NCI-H1930 (cell line): ENCODE results near the gene KRT23.

Experiments used
- DNase-seq, 2 experiments: peaks; one replicate each; lab custom pipeline; 2025; lab: John Stamatoyannopoulos, UW

The KRT23 gene

GRCh38 chr17:40909755-40910154, 27.7 kb downstream of the KRT23 start:
- DNase-seq: no peak

DNA sequence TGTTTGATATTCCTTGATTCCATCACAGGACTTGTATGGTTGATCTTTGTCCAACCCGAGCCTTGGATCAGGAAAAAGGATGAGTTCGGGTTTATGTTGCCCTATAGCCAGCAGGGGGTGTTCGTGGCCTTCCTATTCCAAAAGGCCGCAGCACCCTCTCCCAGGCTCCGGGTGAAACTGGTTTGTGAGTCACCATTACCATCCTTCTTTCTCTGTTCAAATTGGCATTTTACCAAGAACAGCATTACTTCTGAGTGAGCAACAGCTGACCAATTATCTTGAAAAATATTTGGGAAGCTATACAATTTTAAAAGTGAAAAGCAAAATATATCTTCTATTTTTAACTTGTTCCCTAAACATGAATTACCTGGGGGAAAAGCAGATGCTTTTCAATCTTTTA, 28.1 kb downstream of the KRT23 start:
- DNase-seq: peak; percentile 20 to 56

DNA sequence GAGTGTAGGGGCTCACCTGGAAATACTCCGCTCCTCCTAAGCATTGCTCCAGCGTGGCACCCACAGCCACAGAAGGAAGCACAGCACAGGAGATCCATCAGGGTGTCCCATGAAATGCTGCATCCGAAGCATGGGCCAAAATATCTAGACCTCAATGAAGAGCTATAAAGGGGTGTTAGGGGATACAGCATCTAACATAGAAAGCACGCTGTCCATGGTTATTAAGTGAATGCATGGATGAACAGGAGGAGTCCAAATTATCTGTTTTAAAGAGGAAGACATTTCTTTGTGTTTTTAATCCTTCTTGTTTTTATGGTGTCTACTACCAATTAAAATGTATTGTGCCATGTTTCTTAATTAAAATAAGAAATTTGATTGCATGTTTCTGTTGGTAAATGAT, 30.8 kb downstream of the KRT23 start:
- no peak for DNase-seq

DNA sequence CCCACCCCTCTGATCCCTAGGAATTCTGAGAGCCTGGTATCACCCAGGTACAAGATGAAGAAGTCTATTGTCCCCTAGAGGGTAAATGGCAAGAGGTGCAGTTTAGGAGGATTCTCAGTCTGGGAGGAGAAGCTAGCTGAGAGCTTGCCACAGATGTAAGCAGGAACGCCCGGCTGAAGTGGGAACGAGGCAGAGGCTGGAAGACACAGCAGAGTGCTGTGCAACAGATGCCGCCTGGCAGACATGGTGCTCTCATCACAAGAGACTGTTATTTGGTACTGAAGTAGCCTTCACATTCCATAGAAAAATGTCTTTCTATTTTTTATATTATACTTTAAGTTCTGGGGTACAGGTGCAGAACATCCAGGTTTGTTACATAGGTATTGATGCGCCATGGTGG, 32.1 kb downstream of the KRT23 start:
- DNase-seq: no peak

GRCh38 chr17:40903129-40903847, 34.2 kb downstream of the KRT23 start:
- no peak for DNase-seq

DNA sequence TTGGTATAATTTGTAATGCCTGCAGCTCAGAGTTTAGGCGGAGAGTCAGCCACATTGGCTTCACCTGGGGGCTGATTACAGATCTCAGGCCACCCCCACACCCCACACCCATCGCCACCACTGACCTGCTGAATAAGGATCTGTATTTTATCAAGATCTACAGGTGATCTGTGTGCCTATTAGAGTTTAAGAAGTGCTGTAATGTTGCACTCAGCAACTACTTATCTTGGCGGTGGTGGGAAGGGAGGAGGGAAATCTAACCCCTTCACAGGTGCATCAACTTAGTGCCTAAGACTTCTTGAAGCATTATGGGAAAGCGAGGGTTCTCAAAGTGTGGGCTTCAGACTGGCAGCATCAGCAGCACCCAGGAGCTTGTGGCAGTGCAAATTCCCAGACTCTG, 34.9 kb downstream of the KRT23 start:
- no peak for DNase-seq

DNA sequence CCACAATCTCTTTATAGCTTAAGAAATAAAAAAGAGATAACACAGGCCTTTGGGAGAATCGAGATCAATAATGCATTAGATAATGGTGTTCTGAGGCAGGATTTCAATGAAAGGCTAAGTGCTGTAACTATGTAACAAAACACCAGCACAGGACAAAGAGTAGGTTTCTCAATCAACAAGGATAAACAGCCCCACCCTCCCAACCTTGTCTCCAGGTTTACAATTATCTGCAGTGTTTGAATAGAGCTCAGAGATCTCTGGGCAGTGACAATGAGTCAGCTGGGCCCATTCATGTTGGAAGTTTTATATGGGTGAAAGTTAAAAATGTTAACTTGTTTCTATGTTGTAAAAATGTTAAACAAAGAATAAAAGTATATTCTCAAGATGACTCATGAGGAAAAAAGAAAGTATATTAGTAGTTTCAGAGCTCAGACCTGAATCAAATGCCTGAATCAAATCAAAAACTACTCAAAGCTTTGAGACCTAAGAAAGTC, 35.4 kb downstream of the KRT23 start:
- DNase-seq: peak; percentile 20 to 63

- no peak for DNase-seq
Measured at GRCh38 chr17:40900809-40901356, 36.6 kb downstream of the KRT23 start.

DNA sequence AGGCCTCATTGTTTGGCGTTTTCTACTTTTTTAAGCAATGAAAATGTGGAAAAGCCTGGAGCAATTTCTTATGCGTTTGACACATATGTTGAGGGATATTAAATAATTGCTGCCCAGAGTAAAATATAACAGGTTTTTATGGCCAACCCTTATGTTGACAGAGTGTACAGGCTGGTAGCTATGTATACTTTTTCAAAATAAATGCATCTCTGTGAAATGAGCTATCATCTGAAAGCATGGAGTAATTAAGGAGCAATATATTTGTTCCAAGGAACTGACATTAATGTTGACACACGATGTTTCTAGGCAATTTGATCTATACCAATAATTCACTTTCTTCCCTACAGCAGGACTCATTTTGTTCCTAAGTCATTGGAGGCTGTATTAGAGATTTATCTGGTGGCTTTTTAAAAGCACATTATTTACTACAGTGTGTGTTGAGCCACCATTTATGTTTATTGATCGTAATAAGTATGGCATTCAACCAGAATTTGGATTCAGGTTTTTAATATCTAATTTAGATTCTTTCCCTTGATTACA, 40.5 kb downstream of the KRT23 start:
- no peak for DNase-seq

DNA sequence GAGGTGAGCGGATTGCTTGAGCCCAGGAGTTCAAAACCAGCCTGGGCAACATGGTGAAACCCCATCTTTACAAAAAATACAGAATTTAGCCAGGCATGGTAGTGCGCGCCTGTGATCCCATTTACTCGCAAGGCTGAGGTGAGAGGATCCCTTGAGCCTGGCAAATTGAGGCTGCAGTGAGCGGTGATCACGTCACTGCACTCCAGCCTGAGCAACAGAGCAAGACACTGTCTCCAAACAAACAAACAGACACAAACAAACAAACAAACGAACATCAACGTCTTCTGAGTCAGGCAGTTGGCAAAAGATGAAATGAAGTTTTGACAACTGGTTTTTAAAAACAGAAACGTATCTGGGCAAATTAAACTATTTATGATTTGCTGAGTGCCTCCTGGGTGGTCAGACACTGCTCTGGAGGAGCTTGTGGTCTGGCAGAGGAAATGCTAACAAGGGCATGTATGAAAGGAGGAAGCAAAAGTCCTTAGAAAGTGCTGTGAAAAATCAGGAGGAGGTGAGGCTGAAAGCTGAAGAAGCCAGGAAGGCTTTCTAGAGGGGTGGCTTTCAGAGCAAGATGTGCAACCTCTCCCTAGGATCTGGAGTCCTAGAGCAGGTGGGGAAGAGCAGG, 42.2 kb downstream of the KRT23 start:
- DNase-seq: no peak

DNA sequence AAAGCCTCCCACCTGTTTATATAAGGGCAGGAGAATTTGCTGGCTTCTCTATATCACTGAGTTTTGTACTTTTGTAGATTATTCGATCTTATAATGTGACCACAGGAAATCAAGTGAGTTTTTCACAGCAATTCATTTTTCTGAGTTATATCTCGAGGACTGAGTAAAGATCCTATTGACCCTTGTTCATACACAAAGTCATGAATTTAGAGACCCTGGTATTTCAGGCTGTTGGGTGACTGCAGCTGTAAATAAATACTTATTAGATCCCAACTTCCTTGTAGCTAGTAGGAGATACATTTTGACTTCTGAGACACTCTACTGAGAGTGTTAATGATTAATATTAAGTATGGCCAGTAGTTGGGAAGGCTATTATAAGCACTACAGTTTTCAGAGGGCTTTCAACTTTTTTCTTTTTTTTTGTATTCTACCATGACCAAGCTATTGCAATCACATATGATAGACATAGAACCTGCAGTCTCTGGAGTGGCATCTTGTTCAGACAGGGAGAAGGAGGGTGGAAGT, 49.2 kb downstream of the KRT23 start:
- no peak for DNase-seq

DNA sequence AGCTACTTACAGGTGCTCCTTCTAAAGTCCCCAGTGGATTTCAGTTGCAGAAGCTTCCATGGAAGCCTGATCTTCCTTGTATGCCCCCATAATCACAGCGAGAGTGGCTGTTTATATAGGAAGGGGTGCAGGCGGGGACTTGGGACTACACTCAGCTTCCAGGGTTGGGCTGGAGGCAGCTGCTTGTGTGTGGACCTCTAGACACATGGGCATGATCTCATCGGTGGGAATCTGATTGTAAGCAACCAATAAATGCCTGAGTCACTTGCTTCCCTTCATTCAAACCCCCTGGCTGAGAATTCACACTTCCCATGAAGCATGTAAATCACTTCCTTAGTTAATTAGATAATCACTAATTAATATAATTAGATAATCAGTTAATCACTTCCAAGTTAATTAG, 51.4 kb downstream of the KRT23 start:
- DNase-seq: peak in 1 of 2 experiments; percentile 2

DNA sequence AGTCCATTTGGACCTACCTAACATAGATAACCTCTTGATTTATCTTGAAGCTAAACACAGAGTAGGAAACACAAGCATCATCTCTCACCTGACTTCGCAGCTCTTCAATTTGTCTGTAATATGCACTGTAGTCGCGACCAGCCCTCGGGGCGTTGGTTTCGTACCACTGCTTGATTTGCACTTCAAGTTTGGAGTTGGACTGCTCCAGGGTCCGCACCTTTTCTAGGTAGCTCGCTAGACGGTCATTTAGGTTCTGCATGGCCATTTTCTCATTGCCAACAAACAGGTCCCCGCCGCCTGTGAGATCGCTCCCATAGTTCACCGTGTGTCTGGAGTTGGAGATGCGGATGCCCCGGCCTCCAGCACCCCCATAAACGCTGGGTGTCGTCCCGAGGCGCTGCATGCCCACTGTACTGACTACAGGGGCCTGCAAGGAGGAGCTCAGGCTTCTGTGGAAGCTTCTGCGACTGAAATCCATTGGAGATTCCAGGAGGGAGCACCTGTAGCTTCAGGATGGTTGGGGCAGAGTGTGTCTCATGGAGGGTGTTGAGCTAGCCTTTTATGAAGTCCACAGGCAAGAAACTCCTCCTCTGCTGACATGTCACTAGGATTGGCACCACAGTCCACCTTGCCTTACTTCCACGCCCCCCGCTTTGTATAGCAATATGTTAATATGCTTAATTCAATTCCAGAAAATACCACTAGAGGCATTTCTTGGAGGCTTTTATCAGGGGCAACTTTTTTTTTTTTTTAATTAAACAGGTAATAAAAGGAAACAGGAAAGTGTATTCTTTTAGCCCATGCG, 52.5 kb downstream of the KRT23 start, which contains the start of gene KRT20:
Gene KRT20 (minus strand): TSS at position 535 of the 805 bp plus-strand sequence. CDS start 57 bp downstream, at position 478.
- no peak for DNase-seq

- DNase-seq: no peak
Measured at GRCh38 chr17:40883626-40884334, 53.7 kb downstream of the KRT23 start.

- no peak for DNase-seq
Measured at GRCh38 chr17:40883031-40883430, 54.4 kb downstream of the KRT23 start.

DNA sequence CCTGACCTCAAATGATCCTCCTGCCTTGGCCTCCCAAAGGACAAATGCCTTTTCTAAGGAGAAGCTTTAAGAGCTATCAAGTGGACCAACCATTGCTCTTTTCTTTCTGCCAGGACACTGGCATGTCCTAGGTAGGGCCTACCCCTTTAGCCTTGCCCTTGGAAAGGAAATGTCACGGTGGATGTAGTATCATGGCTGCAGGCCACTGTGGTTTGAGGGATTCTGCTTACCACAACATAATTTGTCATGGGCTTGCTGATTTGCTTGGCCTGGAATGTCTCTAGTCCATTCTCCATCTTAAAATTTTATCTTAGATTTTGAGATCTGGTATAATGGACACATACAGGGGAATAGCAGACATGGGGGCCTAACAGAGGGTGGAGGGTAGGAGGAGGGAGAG, 58.4 kb downstream of the KRT23 start:
- no peak for DNase-seq

DNA sequence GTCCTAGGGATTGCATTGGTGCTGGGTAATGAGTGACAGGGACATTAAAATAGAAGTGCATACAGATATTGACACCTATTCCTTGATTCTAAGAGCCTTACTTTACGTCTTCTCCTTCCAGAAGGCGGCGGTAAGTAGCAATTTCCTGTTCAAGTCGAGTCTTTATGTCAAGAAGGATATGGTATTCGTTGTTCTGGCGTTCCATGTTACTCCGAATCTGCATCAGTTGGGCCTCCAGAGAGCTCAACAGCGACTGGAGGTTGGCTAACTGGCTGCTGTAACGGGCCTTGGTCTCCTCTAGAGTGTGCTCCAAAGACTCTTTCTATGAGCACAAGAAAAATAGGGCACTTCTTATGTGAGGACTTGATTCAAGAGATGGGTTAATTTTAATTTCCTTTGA, 59.4 kb downstream of the KRT23 start:
- DNase-seq: no peak

DNA sequence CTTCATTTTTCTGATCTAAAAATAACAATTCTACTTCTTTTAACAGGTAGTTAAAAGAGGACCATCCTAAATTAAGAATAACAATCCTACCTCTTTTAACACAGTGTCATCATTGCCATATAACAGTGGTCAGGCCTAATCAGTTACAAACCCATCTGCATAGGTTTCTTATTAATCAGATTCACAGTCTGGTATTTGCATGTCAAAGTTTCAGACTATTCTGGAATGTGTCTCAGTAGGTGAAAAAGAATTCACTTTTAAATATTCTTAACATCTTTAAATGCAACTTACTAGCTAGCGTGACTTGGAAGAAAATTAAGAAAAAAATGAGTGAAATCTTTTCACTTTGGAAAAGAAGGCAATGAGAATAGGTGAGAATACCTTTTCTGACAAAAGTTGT, 63.6 kb downstream of the KRT23 start:
- no peak for DNase-seq

DNA sequence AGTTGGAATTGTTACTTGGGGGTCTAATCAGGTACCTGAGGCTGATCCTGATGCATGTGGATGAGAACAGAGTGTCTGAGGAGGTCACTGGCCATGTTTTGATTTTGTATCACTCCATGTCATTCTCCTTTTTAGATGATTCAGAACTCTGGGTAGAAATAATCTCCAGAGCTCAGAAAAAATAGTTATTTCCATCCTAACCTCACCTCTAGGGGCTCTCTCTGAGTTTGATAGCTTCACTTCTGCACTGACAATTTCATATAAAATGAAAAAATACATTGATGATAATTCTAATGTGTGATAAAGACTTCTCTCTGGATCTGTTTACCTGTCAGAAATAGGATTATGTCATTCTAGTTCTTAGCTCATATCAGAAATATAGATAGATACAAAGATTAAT, 64.2 kb downstream of the KRT23 start:
- no peak for DNase-seq
